GM06990 (cell line): Measurements from ENCODE around the gene MEGF6.

Experiments used
- DNase-seq: peaks from one replicate; pipeline ENCODE4 v3.0.0-alpha.2; 2011; ENCODE audit not compliant: insufficient read length; ENCODE audit errors: extremely low read depth
- H3K27me3 ChIP-seq: replicated peaks from 2 replicates; pipeline ENCODE4 v1.6.0; 2011; ENCODE audit warnings: low read length; ENCODE audit not compliant: control insufficient read depth, insufficient read depth
- H3K36me3 ChIP-seq: 2 replicates; pipeline ENCODE4 v1.5.1; 2011; ENCODE audit warnings: low read length; ENCODE audit not compliant: control insufficient read depth, insufficient read depth
- H3K4me3 ChIP-seq: replicated peaks from 2 replicates; pipeline ENCODE4 v1.5.1; 2011; ENCODE audit warnings: low read depth, mild to moderate bottlenecking, control low read depth, low read length
- TF ChIP-seq, protein P1 (sequence below): IDR thresholded peaks from 2 replicates; pipeline ENCODE4 v1.5.1; 2011; ENCODE audit warnings: low read length, control low read depth, mild to moderate bottlenecking, inconsistent platforms; ENCODE audit not compliant: insufficient read depth, poor library complexity, severe bottlenecking

Gene MEGF6

DNA sequence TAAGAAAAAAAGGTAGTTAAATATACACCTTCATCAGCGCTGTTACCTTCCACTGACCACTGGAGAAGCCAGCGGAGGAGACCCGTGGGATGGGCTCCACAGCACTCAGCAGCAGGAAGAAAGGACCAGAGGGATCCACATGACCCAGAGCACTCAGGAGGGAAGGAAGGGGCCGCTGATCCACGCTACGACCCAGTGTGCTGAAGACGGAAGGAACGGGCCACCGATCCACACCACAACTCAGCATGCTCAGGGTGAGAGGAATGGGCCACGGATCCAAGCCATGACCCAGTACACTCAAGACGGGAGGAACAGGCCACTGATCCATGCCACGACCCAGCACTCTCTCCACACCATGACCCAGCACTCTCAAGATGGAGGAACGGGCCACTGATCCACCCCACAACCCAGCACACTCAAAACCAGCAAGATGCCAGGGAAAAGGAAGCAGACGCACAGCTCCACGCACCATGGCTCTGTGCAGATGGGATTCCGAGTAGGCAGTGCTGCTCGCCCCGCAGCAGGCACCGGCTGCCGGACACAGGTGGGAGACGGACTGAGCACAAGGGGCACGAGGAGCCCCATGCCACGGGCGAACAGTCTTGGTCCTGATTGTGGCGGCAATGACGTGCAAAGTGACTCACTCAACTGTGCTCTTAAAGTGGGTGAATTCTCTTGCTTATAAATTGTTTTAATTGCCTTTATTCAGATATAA, 29.9 kb upstream of the MEGF6 start:
- H3K27me3 ChIP-seq, result no peaks in the 10 kb centered on the region

DNA sequence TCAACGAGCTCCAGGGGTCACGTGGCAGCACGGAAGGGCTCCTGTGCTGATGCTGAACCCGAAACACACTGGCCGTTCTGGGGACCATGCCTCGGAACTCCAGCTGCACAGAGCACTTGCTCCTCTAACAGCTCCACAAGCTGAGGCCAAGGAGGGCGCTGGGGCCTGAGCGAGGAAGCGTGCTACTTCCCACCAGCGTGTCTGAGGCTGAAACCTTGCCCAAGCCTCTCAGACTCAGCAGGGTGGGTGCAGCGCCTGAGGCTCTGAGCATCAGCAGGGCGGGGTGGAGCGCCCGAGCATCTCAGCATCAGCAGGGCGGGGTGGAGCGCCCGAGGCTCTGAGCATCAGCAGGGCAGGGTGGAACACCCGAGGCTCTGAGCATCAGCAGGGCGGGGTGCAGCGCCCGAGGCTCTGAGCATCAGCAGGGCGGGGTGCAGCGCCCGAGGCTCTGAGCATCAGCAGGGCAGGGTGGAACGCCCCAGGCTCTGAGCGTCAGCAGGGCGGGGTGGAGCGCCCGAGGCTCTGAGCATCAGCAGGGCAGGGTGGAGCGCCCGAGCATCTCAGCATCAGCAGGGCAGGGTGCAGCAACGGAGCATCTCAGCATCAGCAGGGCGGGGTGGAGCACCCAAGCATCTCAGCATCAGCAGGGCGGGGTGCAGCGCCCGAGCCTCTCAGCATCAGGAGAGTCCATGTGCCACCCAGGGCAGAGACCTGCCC, 29.0 kb upstream of the MEGF6 start:
- TF ChIP-seq, protein P1, sequence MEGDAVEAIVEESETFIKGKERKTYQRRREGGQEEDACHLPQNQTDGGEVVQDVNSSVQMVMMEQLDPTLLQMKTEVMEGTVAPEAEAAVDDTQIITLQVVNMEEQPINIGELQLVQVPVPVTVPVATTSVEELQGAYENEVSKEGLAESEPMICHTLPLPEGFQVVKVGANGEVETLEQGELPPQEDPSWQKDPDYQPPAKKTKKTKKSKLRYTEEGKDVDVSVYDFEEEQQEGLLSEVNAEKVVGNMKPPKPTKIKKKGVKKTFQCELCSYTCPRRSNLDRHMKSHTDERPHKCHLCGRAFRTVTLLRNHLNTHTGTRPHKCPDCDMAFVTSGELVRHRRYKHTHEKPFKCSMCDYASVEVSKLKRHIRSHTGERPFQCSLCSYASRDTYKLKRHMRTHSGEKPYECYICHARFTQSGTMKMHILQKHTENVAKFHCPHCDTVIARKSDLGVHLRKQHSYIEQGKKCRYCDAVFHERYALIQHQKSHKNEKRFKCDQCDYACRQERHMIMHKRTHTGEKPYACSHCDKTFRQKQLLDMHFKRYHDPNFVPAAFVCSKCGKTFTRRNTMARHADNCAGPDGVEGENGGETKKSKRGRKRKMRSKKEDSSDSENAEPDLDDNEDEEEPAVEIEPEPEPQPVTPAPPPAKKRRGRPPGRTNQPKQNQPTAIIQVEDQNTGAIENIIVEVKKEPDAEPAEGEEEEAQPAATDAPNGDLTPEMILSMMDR, result no peak
- H3K27me3 ChIP-seq, result no peaks in the 10 kb centered on the region
- no peak for DNase-seq
- H3K36me3 ChIP-seq, result peaks cover 20% of the 10 kb centered on the region
- H3K4me3 ChIP-seq, result no peak overlapping the region

More for the DNA sequence above, 29.9 kb upstream of the MEGF6 start:
- no peak for DNase-seq
- Histone ChIP-seq H3K36me3 (peaks cover 20% of the 10 kb centered on the region), H3K4me3 (no peak overlapping the region)
- TF ChIP-seq, protein P1, result no peak

DNA sequence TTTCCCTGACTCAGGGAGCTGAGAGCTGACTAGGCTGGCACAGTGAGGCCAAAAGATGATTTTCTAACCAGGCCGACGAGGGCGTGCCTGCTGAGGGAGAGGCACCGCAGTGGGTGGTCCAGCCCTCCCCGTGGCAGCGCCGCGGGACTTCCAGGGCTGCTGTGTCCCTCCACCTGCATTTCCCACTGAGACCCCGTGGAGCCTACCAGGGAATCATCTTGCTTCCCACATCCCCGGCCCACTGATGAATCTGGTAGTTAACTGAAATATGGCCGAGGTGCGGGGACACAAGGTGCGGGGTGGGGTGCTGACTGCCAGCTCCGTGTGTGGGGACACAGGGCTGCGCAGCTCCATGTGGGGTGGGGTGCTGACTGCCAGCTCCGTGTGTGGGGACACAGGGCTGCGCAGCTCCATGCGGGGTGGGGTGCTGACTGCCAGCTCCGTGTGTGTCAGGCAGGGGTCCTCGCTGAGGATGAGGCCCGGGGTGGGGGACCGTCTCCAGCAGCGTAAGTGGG, 28.1 kb upstream of the MEGF6 start:
- Histone ChIP-seq H3K36me3 (peaks cover 26% of the 10 kb centered on the region), H3K4me3 (no peak overlapping the region), H3K27me3 (no peaks in the 10 kb centered on the region)
- TF ChIP-seq, protein P1, result no peak
- DNase-seq, result no peak

DNA sequence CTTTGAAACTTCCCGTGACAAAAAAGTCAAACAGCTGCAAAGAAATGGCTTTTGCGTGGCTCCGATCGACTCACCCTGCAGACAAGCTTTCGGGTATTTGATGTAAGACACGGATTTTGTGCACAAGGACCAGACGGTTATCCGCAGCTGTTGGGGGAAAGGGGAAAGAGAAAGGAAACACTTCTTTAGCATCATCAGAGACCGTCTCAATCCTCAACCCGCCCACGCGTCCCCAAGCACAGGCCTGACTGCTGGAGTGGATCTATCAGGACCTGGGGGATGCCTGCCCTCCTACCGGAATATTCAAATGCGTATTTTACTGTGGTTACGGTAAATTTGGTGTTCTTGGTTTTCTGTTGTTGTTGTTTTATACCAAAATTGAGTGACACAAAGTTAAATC, 27.4 kb upstream of the MEGF6 start:
- no peak for DNase-seq
- TF ChIP-seq, protein P1, result no peak
- no peaks in the 10 kb centered on the region for H3K27me3 ChIP-seq
- H3K4me3 ChIP-seq, result no peak overlapping the region
- peaks cover 32% of the 10 kb centered on the region for H3K36me3 ChIP-seq

DNA sequence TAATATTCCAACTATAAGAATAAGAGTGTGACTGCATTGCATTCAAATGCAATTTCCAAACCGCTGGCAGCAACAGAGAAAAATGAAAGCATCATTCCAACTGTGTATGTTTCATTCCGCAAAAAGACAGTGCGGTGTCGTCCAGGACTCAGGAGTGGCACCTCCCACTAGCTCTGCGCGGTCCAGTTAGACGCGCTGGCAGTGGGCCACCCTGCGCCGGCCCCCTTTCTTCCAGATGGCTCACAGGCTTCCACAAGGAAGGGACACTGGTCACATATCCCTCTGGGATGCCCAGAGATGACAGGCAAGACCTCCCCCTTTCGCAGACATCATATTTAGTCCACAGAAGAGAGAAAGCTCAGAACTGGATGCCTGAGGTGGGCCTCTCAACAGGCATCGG, 26.7 kb upstream of the MEGF6 start:
- Histone ChIP-seq H3K36me3 (peaks cover 36% of the 10 kb centered on the region), H3K27me3 (no peaks in the 10 kb centered on the region), H3K4me3 (no peak overlapping the region)
- DNase-seq, result no peak
- TF ChIP-seq, protein P1, result no peak
